GM18519 (cell line): ENCODE measurements around the gene SH3GL2.

Source experiments
- ATAC-seq: cut with Tn5 transposase; IDR thresholded peaks from one replicate; pipeline ENCODE4 v1.9.1; 2021; ENCODE audit warnings: mild to moderate bottlenecking, moderate library complexity; ENCODE audit not compliant: unreplicated experiment, low FRiP score

The SH3GL2 gene

GRCh38 chr9:17578911-17579793 lies at the start of gene SH3GL2:
Gene SH3GL2 (plus strand): TSS chr9:17579066.
- peak; percentile 72 for ATAC-seq

DNA sequence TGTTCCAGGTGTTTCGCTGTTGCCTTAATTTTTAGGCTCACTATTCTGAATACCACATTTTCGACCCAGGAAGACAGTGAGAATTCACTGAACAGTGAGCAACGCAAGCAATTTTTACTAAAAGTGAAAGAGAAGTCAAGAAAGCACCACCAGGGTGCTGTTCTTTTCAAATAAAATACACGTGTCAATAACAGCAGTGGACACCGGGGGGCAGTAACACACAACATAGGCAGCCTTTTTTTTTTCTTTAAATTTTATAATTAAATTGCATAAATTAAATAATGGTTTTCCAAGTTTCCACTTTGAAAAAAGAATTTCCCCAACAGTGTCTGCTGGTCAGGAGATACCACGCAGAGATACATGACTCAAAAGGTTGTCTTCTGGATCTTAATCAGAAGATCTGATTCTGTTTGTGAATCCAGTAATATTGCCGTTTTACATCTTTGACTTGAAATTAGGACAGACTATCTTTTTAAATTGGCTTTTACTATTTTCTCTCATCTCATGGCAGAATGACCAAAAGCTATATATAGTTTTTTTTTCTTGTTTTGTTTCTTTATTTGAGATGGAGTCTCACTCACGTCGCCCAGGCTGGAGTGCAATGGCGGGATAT lies 47.1 kb upstream of the SH3GL2 start:
- peak; percentile 89 for ATAC-seq

GRCh38 chr9:17532461-17532860 lies 46.4 kb upstream of the SH3GL2 start:
- no peak for ATAC-seq

DNA sequence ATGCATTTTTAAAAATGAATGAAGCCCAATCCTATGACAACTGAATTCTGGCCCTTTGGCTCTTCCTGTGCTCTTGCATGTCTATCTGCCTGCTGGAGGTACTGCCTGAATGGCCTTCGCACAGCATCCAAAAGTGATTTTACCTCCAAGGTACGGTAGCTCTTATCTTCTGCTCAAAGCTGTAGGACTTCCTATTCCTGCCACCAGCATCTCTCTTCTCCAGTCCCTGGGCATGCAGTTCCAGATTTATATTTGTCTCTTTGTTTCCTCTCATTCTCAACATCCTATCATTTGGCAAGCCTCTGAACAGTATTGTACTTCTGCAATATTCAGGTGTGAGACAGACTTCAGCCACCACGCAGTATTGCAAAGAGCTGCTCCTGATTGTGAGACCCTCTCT lies 43.7 kb upstream of the SH3GL2 start:
- ATAC-seq: no peak

- no peak for ATAC-seq
Measured at GRCh38 chr9:17536027-17536426, 42.8 kb upstream of the SH3GL2 start.

GRCh38 chr9:17551023-17551422 lies 27.8 kb upstream of the SH3GL2 start:
- no peak for ATAC-seq

- ATAC-seq: peak; percentile 56
Measured at GRCh38 chr9:17555362-17556054, 23.4 kb upstream of the SH3GL2 start.

- no peak for ATAC-seq
Measured at GRCh38 chr9:17556255-17556654, 22.6 kb upstream of the SH3GL2 start.

DNA sequence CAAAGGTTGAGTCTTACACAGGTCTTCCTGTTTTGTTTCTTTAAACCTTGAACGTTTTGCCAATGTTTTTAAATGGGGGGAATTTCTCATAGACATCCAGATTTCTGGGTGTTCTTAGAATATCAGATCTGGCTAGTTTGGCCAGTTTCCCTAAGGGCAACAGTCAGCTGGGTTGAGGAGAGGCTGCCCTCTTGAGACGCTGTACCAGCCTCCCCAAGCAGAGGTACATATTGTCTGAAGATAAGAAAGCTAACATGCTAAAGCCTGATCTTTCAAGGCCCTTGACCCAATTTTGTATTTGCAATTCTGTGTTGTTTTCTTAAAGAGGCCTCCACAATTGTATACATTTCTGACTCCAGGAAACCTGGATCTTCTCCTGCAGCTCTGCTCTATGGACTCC lies 21.9 kb upstream of the SH3GL2 start:
- ATAC-seq: no peak

GRCh38 chr9:17571825-17572224 lies 7.0 kb upstream of the SH3GL2 start:
- ATAC-seq: no peak

GRCh38 chr9:17574342-17574741 lies 4.5 kb upstream of the SH3GL2 start:
- ATAC-seq: no peak

DNA sequence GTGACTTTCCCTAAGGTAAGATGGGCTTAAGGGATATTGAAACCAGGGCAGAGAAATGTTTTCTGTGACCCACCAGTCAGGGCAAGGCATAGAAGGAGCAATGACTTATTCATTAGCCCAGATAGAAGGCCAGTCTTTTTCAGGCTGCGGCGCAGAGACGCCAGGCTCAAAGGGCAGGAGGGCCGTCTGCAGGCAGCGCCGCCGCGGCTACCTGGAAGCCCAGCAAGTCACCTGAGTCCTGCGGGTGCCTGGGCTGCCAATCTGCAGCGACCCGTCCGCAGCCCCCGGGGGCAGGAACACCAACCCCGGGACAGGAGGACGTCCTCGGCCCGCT lies 322 bp upstream of the SH3GL2 start:
- no peak for ATAC-seq

GRCh38 chr9:17580119-17580518 lies 1.3 kb downstream of the SH3GL2 start:
- ATAC-seq: no peak

DNA sequence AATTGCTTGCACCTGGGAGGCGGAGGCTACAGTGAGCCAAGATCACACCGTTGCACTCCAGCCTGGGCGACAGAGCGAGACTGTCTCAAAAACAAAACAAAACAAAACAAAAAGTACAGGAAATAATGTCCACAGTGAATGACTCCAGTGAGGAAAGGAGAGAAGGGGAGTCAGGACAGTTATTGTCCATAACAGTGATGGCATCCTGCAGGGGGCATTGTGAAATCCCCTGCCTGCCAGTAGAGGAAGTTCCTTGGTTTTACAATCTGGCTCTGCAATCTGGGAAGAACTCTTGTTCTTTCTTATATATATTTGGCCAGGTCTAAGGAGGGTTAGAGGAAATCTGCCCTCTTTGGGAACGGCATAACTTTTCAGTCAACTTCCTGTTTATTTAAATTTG lies 8.2 kb downstream of the SH3GL2 start:
- no peak for ATAC-seq

- no peak for ATAC-seq
Measured at GRCh38 chr9:17588395-17588794, 9.5 kb downstream of the SH3GL2 start.

GRCh38 chr9:17588941-17589340 lies 10.1 kb downstream of the SH3GL2 start:
- ATAC-seq: no peak

DNA sequence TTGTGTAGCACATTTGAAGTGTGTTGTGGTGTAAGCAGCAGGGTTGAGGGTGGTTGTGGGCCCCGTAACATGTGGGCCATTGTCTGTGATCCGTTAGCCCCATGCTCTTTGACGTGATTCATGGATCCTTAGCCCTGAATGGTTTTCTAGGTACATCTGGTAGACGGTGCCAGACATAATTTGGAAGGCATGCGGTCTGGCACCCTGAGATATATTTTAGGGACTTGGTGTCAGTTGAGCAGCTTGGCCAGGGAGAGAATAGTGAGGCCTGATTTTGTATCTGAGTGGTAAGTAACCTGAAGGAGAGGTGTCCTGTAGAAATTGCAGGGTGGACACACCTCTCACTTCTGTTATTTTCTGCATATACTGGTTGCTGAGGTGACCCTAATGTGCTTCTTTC lies 10.9 kb downstream of the SH3GL2 start:
- ATAC-seq: no peak

- ATAC-seq: no peak
Measured at GRCh38 chr9:17594961-17595360, 16.1 kb downstream of the SH3GL2 start.

- ATAC-seq: no peak
Measured at GRCh38 chr9:17597977-17598376, 19.1 kb downstream of the SH3GL2 start.

DNA sequence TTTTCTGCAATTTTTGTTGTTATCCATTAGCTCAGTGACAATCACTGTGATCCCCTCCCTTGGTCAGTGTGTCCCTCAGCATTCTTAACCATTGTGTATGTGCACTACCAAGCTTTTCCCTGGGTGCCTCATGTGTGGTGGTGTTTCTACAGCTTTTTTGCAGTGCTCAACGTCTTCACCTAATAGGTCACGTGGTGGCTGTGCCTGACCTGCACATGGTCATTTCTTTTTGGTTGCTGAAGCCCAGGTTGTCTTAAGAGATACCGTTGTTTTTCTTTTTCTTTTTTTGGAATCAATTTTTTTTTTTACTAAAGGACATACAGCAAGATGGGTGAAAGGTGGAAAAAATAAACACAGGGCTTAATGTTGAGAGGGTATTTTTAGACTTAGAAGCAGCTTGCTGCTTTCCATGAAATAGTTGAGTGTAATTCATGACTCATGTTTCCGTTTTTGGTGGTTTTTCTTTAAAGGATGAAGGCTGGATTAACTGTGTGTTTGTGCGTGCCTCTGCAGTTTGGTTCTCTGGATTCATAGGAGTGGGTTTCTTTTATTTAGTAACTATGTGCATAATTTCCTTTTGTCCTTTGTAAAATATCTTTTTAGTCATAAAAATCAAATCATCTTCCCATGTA lies 22.2 kb downstream of the SH3GL2 start:
- ATAC-seq: no peak

DNA sequence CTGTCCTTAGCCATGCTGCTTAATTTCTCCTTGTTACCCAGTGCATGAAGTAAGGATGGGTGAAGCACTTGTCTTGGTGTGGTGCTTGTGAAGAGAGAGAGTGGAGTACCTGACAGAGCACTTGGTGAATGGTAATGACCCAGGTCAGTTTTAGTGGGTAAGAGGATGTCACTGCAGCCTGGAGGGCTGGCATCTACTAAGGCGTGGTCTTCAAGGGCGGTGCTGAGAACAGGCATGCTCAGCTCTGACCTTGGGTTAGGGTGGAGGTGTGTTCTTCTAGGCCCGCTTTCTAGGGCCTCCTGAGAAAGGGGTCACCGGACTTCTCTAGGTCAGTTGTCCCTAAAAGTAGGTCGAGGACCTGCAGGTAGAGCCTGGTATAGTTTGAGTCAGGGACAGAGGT lies 25.7 kb downstream of the SH3GL2 start:
- no peak for ATAC-seq
